GM13976 (cell line): ENCODE data around the gene VAPA.

Experiments
- DNase-seq: peaks from one replicate; pipeline ENCODE4 v3.0.0; 2012; ENCODE audit warnings: low spot score
- in situ Hi-C: fragments of 300-500 bp; cut with MboI; formaldehyde crosslinking; loops from one replicate; pipeline ENCODE4 v1.12.0; 2022; ENCODE audit warnings: low sequenced_read_pairs, mixed read lengths, inconsistent platforms; ENCODE audit not compliant: unreplicated experiment
- TF ChIP-seq, protein P1 (sequence below): IDR thresholded peaks from 2 replicates; pipeline ENCODE4 v1.5.1; 2012; ENCODE audit warnings: borderline replicate concordance, mild to moderate bottlenecking; ENCODE audit not compliant: insufficient read depth; ENCODE audit errors: extremely low read depth, missing control alignments, control extremely low read depth

VAPA gene

DNA sequence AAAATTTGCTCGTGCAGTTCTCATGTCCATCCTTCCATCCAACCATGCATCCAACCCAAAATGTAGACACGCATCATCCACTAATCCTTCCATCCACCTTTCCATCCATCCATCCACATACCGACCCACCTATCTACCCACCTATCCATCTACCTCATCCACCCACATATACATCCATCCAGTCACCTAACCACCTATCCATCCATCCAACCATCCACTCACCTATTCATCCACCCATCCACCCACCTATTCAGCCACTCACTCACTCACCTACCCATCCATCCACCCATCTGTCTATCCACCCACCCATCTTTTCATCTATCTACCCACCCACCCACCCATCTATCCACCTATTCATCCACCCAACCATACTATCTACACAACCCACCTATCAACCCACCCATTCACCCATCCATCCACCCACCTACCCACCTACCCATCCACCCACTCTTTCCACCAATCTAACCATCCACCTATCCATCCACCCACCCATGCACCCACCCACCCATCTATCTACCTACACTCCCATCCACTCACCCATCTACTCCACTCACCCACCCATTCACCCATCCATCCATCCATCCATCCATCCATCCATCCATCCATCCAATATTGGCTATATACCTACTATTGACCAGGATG is 94.3 kb downstream of the VAPA start:
- TF ChIP-seq, protein P1, sequence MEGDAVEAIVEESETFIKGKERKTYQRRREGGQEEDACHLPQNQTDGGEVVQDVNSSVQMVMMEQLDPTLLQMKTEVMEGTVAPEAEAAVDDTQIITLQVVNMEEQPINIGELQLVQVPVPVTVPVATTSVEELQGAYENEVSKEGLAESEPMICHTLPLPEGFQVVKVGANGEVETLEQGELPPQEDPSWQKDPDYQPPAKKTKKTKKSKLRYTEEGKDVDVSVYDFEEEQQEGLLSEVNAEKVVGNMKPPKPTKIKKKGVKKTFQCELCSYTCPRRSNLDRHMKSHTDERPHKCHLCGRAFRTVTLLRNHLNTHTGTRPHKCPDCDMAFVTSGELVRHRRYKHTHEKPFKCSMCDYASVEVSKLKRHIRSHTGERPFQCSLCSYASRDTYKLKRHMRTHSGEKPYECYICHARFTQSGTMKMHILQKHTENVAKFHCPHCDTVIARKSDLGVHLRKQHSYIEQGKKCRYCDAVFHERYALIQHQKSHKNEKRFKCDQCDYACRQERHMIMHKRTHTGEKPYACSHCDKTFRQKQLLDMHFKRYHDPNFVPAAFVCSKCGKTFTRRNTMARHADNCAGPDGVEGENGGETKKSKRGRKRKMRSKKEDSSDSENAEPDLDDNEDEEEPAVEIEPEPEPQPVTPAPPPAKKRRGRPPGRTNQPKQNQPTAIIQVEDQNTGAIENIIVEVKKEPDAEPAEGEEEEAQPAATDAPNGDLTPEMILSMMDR = no peak
- no peak for DNase-seq
- in situ Hi-C loops = no loop called here
